GM19023 (cell line): ENCODE data around the gene EMC9.

Experiments
- ATAC-seq: cut with Tn5 transposase; IDR thresholded peaks from one replicate; pipeline ENCODE4 v1.9.1; 2021; ENCODE audit warnings: mild to moderate bottlenecking, moderate library complexity; ENCODE audit not compliant: unreplicated experiment

EMC9 gene

GRCh38 chr14:24132061-24132685 lies 9.2 kb downstream of the EMC9 start:
- ATAC-seq: no peak

- ATAC-seq: no peak
These were observed 9.8 kb downstream of the EMC9 start for GRCh38 chr14:24131549-24131966.

DNA sequence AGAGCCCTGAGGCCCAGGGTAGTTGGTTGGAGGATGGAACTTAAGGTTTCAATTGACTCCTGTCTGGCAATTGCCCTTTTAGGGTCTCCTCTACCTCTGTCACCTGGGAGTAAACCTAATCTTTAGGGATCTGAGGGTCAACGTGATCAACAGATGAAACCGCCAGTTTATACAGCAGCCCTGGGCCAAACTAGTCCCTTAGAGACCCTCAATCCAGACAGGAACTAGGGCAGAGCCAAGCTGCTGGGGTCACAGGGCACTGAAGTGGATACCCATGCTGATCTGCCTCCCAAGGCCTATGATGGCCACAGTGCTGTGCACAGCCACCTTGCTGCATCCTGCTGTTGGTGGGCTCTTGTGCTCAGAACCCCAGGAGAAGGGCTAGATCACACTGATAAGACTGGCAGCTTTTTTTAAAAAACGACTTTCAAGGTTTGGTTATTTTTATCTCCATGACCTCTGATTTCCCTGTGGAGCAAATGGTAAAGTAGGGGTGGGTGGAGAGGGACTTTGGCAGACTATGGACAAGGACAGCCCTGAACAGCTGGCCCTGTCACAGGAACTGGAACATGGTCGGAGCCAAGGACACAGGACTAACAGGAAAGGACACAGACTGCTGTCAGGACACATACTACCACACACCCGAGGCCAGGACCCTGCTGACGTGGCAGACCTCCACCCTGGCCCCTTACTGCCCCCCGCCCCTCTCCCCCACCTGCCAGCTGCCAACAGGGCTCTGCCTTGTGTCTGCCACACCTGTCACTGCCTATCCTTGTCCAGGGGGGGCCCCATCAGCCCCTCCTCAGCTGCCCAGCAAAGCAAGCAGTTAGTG lies 10.5 kb downstream of the EMC9 start:
- no peak for ATAC-seq

DNA sequence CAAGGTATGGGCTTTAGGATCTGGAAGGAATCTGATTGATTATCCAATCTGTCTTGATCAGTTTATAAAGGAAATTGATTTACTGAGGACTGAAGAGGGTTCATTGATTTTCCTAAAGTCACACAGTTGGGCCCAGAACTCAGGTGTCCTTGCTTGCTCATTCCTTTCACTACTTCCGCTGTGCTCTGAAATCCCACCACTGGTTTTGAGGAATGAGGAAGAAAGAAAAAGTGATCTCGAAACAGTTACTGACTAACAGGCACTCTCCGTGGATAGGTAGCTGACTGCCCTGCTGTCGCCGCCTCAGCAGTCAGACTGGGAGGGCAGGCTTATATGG lies 11.0 kb downstream of the EMC9 start, which contains the start of gene FITM1:
Gene FITM1 (plus strand): TSS at position 280 of the 337 bp plus-strand sequence. CDS start 905 bp downstream, outside the sequence.
- no peak for ATAC-seq

- no peak for ATAC-seq
These were observed 11.9 kb downstream of the EMC9 start for GRCh38 chr14:24129410-24129998.

DNA sequence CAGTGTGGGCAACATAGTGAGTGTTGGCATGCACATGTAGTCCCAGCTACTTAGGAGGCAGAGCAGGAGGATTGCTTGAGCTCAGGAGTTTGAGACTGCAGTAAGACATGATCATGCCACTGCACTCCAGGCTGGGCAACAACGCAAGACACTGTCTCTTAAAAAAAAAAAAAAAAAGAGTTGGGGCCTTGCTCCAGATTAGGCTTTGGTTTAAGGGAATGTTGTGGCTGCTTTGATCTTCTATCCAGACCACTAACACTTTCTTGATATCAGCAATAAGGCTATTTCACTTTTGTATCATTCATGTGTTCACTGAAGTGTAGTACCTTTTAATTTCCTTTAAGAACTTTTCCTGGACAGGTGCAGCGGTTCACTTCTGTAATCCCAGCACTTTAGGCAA lies 13.7 kb downstream of the EMC9 start:
- no peak for ATAC-seq

DNA sequence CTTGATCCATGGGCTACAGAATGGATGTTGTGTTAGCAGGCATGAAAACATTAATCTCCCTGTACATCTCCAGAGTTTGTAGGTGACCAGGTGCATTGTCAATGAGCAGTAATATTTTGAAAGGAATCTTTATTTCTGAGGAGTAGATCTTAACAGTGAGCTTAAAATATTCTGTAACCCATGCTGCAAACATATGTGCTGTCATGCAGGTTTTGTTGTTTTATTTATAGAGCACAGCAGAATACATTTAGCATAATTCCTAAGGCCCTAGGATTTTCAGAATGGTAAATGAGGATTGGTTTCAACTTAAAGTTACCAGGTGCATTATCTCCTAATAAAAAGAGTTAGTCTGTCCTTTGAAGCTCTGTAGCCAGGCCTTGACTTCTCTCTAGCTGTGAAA lies 14.5 kb downstream of the EMC9 start:
- ATAC-seq: no peak

DNA sequence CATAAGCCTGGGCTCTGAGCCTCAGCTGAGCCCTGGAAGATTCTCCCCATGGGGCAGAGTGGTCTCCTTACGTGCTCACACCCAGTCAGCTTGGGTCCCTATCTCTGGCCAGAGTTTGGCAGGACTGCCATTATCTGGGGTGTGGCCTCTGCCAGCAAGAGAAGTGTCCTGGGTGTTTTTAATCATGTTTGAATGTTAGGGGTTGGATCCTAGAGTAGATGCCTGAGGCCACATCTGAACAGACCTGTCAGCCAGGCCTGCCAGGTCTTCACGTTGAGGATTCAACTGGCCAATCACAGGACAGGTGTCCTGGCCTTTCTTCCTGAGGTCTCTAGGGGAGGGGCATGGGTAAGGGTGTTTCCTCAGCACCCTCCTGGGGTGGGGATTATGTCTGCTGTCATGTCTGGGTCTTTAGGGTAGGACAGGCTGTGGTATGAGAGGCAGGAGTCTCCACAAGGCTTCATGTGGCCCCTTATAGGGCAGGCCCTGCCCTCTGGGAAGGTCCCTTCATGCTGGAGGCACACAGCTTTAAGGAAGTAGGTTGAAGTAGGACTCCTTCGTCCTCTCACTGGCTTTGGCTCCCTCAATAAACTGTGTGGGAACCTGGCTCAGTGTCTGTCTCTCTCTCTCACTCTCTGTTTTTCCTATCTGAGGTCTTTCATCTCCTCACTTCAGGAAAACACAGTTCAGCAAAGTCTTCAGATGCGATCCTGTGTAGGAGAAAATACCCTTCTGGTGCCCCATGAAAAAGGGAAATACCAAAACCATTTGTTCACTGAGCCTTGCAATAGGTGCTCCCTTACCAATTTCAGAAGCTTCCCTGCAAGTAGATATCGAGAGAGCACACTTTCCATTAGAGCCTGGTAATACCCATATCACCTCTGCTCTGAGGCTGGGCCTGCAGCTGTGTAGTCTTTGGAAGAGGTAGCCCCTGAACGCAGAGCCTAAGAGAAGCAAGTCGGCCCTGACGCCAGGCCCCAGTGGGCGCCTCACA lies 17.7 kb downstream of the EMC9 start:
- ATAC-seq: peak; percentile 70

- ATAC-seq: no peak
These were observed 18.5 kb downstream of the EMC9 start for GRCh38 chr14:24122898-24123297.

- no peak for ATAC-seq
These were observed 19.0 kb downstream of the EMC9 start for GRCh38 chr14:24122416-24122815.

DNA sequence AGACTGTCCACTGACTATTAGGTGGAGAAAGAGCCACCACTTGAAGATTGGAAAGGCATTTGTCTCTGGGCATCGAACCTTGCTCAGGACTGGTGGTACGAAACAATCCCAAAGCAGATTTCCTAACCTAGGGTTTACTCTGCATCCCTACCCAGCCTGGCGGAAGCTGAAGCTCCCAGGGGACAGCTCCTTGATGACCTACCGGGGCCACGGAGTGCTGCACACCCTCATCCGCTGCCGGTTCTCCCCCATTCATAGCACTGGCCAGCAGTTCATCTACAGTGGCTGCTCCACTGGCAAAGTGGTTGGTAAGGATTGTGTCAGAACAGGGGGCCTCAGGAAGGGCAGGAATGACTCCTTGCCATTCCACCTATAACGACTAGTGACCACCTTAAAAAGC lies 20.2 kb downstream of the EMC9 start:
- ATAC-seq: no peak

- no peak for ATAC-seq
These were observed 21.7 kb downstream of the EMC9 start for GRCh38 chr14:24119691-24120090.

- ATAC-seq: no peak
These were observed 24.2 kb downstream of the EMC9 start for GRCh38 chr14:24117179-24117578.

DNA sequence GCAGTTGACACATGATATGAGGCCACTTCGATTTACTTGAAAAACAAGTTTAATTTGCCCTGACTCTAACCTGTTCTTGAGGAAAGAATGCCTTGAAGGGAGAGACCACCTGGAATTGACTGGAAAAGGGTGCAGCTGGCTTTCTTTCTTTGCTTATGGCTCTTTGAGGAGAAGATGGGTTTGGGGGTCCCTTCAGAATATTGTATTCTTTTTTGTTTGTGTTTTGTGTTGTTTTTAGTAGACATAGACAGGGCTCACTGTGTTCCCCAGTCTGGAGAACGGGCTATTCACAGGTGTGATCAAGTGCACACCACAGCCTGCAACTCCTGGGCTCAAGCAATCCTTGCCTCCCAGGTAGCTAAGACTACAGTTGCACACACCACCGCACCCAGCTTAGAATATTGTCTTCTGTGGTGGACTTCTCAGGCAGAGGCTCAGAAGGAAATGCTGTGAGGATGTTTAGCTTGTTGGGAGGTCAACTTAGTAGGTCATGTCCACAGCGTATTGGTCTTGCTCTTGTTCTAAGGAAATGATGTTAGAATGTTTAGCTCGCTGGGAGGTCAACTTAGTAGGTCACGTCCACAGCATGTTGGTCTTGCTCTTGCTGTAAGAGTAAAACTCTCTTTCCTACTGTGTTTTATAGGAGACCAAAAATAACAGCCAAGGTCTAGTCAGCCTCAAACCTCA lies 25.1 kb downstream of the EMC9 start:
- ATAC-seq: no peak

GRCh38 chr14:24115422-24116127 lies 25.8 kb downstream of the EMC9 start:
- ATAC-seq: no peak

- ATAC-seq: peak; percentile 81
These were observed 26.6 kb downstream of the EMC9 start, which contains the start of the genes DCAF11 and NRL for GRCh38 chr14:24114532-24115421. Gene DCAF11 (plus strand): TSS chr14:24114777. CDS start chr14:24115595, 818 bp downstream. Gene NRL (minus strand): TSS chr14:24114949. CDS start chr14:24082848, 32,101 bp downstream.

DNA sequence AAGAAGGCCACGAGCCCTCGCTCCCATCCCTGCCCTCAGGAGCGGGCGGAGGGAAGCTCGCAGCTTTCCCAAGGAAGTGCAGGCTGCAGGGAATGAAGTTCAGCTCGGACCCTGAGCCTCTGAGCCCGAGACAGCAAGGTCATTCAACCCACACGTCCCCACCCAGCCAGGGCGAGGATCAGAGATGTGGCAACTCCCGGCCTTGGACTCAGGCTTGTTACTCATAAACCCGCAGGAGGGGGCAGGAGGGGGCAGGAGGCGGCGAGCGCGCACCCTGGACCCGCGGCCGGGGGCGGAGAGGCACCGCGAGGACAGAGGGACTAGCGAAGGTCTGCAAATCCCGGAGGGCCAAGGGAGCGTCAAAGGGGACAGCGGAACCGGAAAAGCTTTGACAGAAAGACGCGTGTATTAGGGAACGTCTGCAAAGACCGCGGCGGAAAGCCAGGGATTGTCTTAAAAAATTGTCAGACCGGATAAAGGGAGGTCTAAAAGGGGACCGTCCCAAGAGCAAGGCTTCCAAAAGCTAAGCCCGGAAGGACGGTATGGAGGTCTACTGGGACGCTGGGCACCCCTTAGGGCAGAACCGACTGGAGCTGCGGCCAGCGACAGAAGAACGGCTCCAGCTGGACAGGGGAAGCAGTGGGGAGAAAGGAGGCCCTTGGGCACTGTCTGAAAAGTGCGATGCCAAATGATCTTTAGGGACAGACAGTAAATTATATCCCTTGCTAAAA lies 27.4 kb downstream of the EMC9 start:
- ATAC-seq: peak; percentile 35

- no peak for ATAC-seq
These were observed 28.0 kb downstream of the EMC9 start for GRCh38 chr14:24113379-24113800.
